PFSK-1 (cell line): ENCODE results near the gene SRD5A1.

Experiments used
- POLR2AphosphoS5 ChIP-seq: IDR thresholded peaks from 2 replicates; pipeline ENCODE4 v1.6.1; 2012; ENCODE audit warnings: low read depth, mild to moderate bottlenecking, control low read depth, low read length, moderate library complexity
- REST ChIP-seq, 2 experiments: IDR thresholded peaks; 2 replicates each; pipeline versions ENCODE4 v1.6.1 to v1.8.0; 2011 to 2012; ENCODE audit warnings: low read depth in 2 of 2, low read length in 2 of 2, control low read depth in 1 of 2, inconsistent platforms in 1 of 2, mild to moderate bottlenecking in 1 of 2, moderate library complexity in 1 of 2; ENCODE audit not compliant: insufficient read depth in 1 of 2
- SIN3A ChIP-seq: IDR thresholded peaks from 2 replicates; pipeline ENCODE4 v1.6.1; 2012; ENCODE audit warnings: mild to moderate bottlenecking, low read length, moderate library complexity, borderline replicate concordance; ENCODE audit not compliant: insufficient read depth

- TF ChIP-seq REST (IDR thresholded peaks at IDR 0.05; ENCODE audit: insufficient read depth in 1 of 2, low read depth in 2 of 2, low read length in 2 of 2) (no peak), POLR2AphosphoS5 (no peak), SIN3A (no peak)
Observed at GRCh38 chr5:6705959-6706358, 72.7 kb downstream of the SRD5A1 start.
